Panc1 (cell line): ENCODE measurements around the gene FKBP10.

Experiments used
- CTCF ChIP-seq: fragments of 450-650 bp; IDR thresholded peaks from 2 replicates; pipeline ENCODE4 v1.5.1; 2017; ENCODE audit warnings: mild to moderate bottlenecking
- REST ChIP-seq, 2 experiments: IDR thresholded peaks; 2 replicates each; pipeline ENCODE4 v1.6.1; 2011 to 2012; ENCODE audit warnings: low read depth in 2 of 2, control low read depth in 1 of 2, low read length in 1 of 2, mild to moderate bottlenecking in 1 of 2, moderate library complexity in 1 of 2; ENCODE audit not compliant: insufficient read depth in 1 of 2

- TF ChIP-seq CTCF, result no peak
- TF ChIP-seq REST (IDR thresholded peaks at IDR 0.05; ENCODE audit: insufficient read depth in 1 of 2, low read depth in 2 of 2, low read length in 1 of 2), result no peak
These were observed 43.4 kb upstream of the FKBP10 start for GRCh38 chr17:41769346-41769862.
